ENCODE data around the gene CISD1.

- TF ChIP-seq, protein P1, sequence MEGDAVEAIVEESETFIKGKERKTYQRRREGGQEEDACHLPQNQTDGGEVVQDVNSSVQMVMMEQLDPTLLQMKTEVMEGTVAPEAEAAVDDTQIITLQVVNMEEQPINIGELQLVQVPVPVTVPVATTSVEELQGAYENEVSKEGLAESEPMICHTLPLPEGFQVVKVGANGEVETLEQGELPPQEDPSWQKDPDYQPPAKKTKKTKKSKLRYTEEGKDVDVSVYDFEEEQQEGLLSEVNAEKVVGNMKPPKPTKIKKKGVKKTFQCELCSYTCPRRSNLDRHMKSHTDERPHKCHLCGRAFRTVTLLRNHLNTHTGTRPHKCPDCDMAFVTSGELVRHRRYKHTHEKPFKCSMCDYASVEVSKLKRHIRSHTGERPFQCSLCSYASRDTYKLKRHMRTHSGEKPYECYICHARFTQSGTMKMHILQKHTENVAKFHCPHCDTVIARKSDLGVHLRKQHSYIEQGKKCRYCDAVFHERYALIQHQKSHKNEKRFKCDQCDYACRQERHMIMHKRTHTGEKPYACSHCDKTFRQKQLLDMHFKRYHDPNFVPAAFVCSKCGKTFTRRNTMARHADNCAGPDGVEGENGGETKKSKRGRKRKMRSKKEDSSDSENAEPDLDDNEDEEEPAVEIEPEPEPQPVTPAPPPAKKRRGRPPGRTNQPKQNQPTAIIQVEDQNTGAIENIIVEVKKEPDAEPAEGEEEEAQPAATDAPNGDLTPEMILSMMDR (IDR thresholded peaks at IDR 0.05), result no peak
- no peak for TF ChIP-seq POLR2A (IDR thresholded peaks at IDR 0.05)
Measured at GRCh38 chr10:58266003-58266825, 2.7 kb upstream of the CISD1 start.
